Spinal cord (tissue), 10 donors: ENCODE results near the gene CEP89. TPM values are rescaled to one million over a fixed set of nuclear protein-coding genes. Genes with fewer than 3 reads are reported as not detected.
"Not testable (repeated sequence)": the region's sequence is repeated elsewhere in the genome, so short reads cannot be mapped to it uniquely, and the experiment has no call there.

Experiments
- DNase-seq, 6 donors: peaks; one replicate each; pipeline versions ENCODE4 v3.0.0 to v3.0.0-alpha.2; 2013 to 2015; ENCODE audit warnings: low spot score in 6 of 6, low read depth in 4 of 6
- H3K27ac ChIP-seq: one replicate; pipeline ENCODE4 v1.5.1; 2013; ENCODE audit warnings: low read depth, low read length, control low read depth
- H3K27me3 ChIP-seq: one replicate; pipeline ENCODE4 v1.6.1; 2013; ENCODE audit warnings: low read length; ENCODE audit not compliant: control insufficient read depth, insufficient read depth
- H3K36me3 ChIP-seq: one replicate; pipeline ENCODE4 v1.6.1; 2013; ENCODE audit warnings: low read length; ENCODE audit not compliant: control insufficient read depth, insufficient read depth
- H3K4me1 ChIP-seq: one replicate; pipeline ENCODE4 v1.6.1; 2013; ENCODE audit warnings: low read length; ENCODE audit not compliant: control insufficient read depth, insufficient read depth
- H3K4me3 ChIP-seq: one replicate; pipeline ENCODE4 v1.5.1; 2013; ENCODE audit warnings: low read depth, low read length, control low read depth
- H3K9me3 ChIP-seq: one replicate; pipeline ENCODE4 v1.6.1; 2013; ENCODE audit warnings: low read length; ENCODE audit not compliant: control insufficient read depth, insufficient read depth
- WGBS: methylation state at CpG from one replicate; pipeline ENCODE4 v1.1.5; 2013; ENCODE audit warnings: missing lambda C conversion rate; ENCODE audit not compliant: insufficient coverage; 5-methylcytosine and 5-hydroxymethylcytosine counted together
- polyA plus RNA-seq, 2 donors: library from polyadenylated mRNA; unstranded; fragments of 120-200 nt; gene quantifications; one replicate each; pipeline ENCODE4 v1.2.1, GENCODE V29; 2013; ENCODE audit not compliant: insufficient read length in 2 of 2
- total RNA-seq, 2 donors: library from RNA; depleted of rRNA in 1 of 2; stranded (reverse); fragments of 120-200 nt in 1 of 2; fragments of >200 nt in 1 of 2; gene quantifications; one replicate each; pipeline versions ENCODE4 v1.2.3 to v1.2.4, GENCODE V29; 2013 to 2014
- donor health status: healthy.

CEP89 gene
- total and polyA plus RNA-seq, 4 donors = 9.0 to 41.8 (median 26.3) TPM

DNA sequence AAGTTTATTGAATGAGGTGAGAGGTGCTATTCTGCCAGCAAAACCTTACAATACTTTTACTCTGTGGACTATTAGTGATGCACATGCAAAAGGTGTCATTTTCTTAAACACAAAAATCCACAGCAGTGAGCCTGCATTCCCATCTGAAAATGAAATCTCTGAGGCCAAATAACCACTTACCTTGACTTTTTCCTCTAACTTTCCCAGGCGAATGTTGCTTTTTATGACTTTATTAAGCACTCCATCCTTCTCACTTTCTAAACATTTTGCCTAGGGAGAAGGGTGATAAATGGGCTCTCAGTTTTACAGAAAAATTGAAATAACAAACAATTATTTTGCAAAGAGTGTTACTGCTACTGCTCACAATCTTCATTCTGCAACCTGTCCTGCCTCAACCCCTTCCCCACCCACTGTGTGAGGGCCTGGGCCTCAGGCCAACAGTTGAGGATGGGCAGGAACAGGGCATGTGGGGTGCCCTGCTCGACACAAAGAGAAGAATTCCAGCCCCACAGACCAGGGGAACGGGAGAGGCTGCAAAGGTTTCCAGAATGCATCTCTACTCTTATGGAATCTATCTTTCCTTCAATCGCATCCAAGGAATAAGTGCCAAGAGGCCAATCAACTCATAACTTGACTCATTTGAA, 84.1 kb downstream of the CEP89 start:
- no peak for DNase-seq
- H3K27ac ChIP-seq = no peak overlapping the region
- H3K4me1 ChIP-seq = no peaks in the 10 kb centered on the region
- H3K36me3 ChIP-seq = peaks cover 32% of the 10 kb centered on the region
- peaks cover 2% of the 10 kb centered on the region for H3K9me3 ChIP-seq
- WGBS = 20% methylated on average over 2 of the region's 4 CpGs
- no peak overlapping the region for H3K4me3 ChIP-seq
- H3K27me3 ChIP-seq = no peaks in the 10 kb centered on the region

DNA sequence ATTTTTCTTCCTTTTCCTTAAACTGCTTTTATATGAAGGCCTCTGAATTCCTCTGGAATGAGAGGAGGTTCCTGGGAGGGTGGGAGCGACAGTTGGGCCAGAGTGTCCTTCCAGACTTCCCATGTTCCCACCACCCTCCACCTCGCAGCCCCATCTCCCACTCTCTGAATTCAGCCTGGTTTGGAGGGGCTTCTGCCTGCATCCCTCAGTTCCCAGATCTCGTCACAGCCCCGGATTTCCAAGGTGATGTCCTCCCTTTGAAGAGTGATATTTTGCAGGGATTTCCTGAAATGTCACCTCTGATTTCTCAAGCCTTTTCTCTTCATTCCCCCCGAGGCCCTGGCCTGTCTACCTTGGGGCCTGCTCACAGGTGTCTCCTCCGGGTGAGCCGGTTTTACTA, 85.5 kb downstream of the CEP89 start:
- WGBS = 83% methylated on average over 5 of the region's 7 CpGs
- Histone ChIP-seq H3K4me1 (no peaks in the 10 kb centered on the region), H3K36me3 (peaks cover 39% of the 10 kb centered on the region), H3K27ac (no peak overlapping the region), H3K9me3 (no peaks in the 10 kb centered on the region), H3K27me3 (no peaks in the 10 kb centered on the region), H3K4me3 (no peak overlapping the region)
- no peak for DNase-seq

DNA sequence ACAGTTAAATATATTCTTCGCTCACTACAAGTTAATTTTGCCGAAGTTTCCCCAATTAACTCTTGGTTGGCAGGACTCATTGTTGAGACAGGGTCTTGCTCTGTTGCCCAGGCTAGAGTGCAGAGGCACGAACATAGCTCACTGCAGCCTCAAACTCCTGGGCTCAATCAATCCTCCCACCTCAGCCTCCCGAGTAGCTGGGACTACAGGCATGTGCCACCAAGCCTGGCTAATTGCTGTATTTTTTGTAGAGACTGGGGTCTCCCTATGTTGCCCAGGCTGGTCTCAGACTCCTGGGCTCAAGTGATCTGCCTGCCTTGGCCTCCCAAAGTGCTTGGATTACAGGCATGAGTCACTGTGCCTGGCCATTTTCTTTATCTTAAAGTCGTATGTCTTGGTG, 86.5 kb downstream of the CEP89 start:
- peaks cover 33% of the 10 kb centered on the region for H3K36me3 ChIP-seq
- DNase-seq, H3K27ac ChIP-seq, H3K27me3 ChIP-seq, H3K4me3 ChIP-seq, H3K9me3 ChIP-seq, H3K4me1 ChIP-seq: not testable (repeated sequence)
- 60% methylated on average over 1 of the region's 5 CpGs for WGBS

DNA sequence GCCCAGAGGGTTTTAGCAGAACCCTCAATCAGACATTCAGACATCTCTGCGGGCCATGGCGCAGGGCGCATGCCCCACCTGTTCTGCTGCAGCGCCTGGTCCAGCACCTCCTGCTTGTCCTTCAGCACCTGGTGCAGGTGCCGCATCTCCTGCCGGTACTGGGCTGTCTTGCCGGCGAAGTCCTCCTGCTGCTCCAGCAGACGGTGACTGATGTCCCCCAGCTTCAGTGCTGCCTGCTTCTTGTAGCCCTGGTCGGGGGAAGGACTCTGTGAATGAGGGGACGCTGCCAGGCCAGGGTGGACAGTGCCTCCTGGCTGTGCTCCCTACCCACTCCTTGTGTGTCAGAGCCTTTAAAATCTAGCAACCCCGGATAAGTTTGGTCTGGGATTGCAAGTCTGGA, 90.0 kb downstream of the CEP89 start:
- Histone ChIP-seq H3K9me3 (no peaks in the 10 kb centered on the region), H3K27me3 (no peaks in the 10 kb centered on the region), H3K4me1 (no peaks in the 10 kb centered on the region), H3K4me3 (no peak overlapping the region), H3K27ac (no peak overlapping the region), H3K36me3 (peaks cover 45% of the 10 kb centered on the region)
- DNase-seq = no peak
- 83% methylated on average over 11 of the region's 12 CpGs for WGBS

DNA sequence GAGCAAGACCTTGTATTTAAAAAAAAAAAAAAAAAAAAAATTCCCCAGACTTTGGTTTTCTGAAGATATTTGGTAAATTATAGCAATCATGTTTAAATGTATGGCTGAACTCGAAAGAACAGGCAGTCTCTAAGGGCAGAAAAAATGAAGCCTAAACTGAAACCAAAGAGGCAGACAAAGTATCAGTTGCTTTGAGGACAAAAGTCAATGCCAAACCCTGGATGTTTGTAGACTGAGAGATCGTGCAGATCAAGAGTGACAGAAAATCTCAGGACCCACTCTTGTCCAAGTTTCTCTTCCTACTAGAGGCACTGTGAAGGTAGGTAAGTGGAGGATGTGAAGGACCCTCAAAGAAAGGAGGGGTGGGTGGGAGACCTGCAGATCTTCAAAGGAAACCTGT, 91.1 kb downstream of the CEP89 start:
- H3K4me1 ChIP-seq = no peaks in the 10 kb centered on the region
- H3K27ac ChIP-seq = no peak overlapping the region
- WGBS = 89% methylated on average over 1 of the region's 2 CpGs
- H3K27me3 ChIP-seq = no peaks in the 10 kb centered on the region
- no peak for DNase-seq
- no peaks in the 10 kb centered on the region for H3K9me3 ChIP-seq
- H3K36me3 ChIP-seq = peaks cover 47% of the 10 kb centered on the region
- H3K4me3 ChIP-seq = no peak overlapping the region

DNA sequence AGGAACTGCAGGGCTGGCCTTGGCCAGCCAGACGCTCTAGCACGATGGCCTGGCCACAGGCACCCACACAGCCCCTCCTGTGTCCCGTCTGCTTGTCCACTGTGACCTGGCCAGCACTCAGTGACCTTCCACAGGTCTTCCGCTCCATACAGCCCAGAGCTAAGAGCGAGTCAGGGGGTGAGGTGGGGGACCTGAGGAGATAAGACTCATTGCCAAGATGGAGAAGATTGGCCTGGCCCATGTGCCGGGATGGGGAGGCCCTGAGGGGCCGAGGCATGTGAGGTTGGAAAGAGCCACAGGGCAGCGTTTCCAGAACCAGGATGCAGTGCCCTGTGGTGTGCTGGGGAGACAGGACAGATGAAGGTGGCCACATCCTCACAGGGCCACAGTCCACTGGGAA, 92.0 kb downstream of the CEP89 start:
- peaks cover 49% of the 10 kb centered on the region for H3K36me3 ChIP-seq
- no peaks in the 10 kb centered on the region for H3K9me3 ChIP-seq
- H3K4me3 ChIP-seq = no peak overlapping the region
- no peak overlapping the region for H3K27ac ChIP-seq
- H3K4me1 ChIP-seq = no peaks in the 10 kb centered on the region
- over 99% methylated on average over 8 of the region's 8 CpGs for WGBS
- DNase-seq = no peak
- no peaks in the 10 kb centered on the region for H3K27me3 ChIP-seq

DNA sequence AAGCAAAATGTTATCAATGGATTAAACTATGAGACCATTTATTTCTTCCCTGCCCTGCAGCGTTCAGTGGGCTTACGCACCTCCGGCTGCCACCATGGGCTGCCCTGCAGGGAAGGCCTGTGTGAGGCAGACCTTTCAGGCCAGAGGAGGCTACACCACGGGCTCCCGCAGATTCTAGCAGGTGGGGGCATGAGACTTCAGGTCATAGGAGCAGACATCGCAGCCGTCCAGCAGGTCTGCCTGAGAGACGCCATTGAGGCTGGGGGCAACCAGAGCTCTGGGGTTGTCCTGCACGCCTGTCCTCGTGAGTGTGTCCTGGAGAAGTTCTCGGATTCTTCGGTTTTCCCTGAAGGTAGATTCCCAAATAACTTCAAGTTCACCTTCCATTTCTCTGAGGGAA, 92.8 kb downstream of the CEP89 start:
- no peaks in the 10 kb centered on the region for H3K9me3 ChIP-seq
- WGBS = 95% methylated on average over 8 of the region's 12 CpGs
- H3K4me1 ChIP-seq = no peaks in the 10 kb centered on the region
- peaks cover 52% of the 10 kb centered on the region for H3K36me3 ChIP-seq
- DNase-seq = no peak
- H3K27me3 ChIP-seq = no peaks in the 10 kb centered on the region
- no peak overlapping the region for H3K27ac ChIP-seq
- no peak overlapping the region for H3K4me3 ChIP-seq

DNA sequence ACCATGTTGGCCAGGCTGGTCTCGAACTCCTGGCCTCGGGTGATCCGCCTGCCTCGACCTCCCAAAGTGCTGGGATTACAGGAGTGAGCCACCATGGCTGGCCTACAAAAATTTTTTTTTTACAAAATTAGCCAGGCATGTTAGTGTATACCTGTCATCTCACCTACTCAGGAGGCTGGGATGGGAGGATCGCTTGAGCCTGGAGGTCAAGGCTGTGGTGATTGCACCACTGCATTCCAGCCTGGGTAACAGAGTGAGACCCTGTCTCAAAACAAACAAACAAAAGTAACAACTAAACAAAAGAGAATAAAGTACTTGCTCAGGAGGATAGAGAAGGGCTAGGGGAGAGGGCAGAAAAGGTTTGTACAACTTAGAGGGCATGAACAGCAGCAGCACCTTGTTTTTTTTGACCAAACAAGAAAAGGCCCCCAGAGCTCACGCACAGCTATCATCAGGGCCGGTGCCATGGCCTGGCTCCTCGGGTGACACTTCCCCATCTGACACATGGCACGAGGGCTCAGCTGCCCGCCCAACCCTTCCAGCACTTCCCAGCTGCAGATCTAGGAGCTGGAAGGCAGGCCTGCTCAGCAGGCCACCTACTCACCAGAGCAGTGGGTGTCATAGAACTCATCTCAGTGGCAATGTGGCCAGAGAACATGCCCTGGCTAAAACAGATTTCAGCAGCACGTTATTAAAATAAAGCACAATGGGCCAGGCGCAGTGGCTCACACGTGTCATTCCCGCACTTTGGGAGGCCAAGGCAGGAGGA, 93.6 kb downstream of the CEP89 start:
- Histone ChIP-seq H3K36me3 (peaks cover 50% of the 10 kb centered on the region), H3K9me3 (no peaks in the 10 kb centered on the region), H3K27me3 (no peaks in the 10 kb centered on the region), H3K27ac (no peak overlapping the region), H3K4me3 (no peak overlapping the region), H3K4me1 (no peaks in the 10 kb centered on the region)
- WGBS = 99% methylated on average over 9 of the region's 14 CpGs
- no peak for DNase-seq

DNA sequence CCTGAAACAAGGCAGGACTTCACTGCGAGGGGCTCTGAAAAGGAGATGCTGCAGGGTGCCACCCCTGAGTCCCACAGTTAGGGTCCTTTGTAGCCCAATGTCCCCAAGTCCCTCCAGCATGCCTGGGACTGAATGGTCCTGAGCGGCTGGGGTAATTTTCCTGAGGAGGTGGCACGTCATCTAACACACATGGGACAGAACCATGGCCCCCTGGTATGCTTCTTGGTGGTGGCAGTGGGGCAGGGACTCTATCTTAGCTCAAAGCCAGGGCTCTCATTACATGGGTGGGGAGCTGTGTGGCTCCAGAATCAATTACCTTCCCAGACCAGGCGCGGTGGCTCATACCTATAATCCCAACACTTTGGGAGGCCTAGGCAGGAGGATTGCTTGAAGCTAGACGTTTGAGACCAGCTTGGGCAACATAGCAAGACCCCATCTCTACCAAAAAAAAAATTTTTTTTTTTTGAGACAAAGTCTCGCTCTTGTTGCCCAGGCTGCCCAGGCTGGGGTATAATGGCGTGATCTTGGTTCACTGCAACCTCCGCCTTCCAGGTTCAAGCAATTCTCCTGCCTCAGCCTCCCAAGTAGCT, 94.3 kb downstream of the CEP89 start:
- H3K27me3 ChIP-seq = no peaks in the 10 kb centered on the region
- H3K36me3 ChIP-seq = peaks cover 50% of the 10 kb centered on the region

DNA sequence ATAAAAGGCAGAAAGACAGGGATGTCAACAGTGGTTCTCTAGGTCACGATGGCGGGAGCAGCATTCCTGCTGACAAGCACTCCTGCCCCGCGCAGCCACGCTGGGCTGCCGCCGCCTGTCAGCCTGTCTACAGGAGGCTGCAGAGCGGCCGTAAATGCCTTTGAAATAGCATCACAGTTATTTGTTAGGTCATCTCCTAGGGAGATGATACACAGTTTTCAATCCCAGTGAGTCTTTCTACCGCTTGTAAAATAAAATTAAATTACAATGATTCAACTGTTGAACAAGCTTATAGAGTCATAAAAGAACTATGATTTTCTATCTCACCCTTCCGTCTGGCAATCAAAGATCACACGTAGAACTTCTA, 94.9 kb downstream of the CEP89 start:
- DNase-seq = peak in 3 of 6 donors; percentile 5 to 35 (median 11)
- Histone ChIP-seq H3K27ac (no peak overlapping the region), H3K4me1 (no peaks in the 10 kb centered on the region), H3K36me3 (peaks cover 50% of the 10 kb centered on the region), H3K9me3 (no peaks in the 10 kb centered on the region), H3K4me3 (no peak overlapping the region), H3K27me3 (no peaks in the 10 kb centered on the region)
- WGBS = 53% methylated on average over 10 of the region's 12 CpGs

More for the DNA sequence above, 94.3 kb downstream of the CEP89 start:
- H3K9me3 ChIP-seq = no peaks in the 10 kb centered on the region
- no peak overlapping the region for H3K27ac ChIP-seq
- no peak overlapping the region for H3K4me3 ChIP-seq
- no peak for DNase-seq
- 97% methylated on average over 7 of the region's 9 CpGs for WGBS
- no peaks in the 10 kb centered on the region for H3K4me1 ChIP-seq
